K562 (cell line): ENCODE results near the gene FKBP2. TPM values are rescaled to one million over a fixed set of nuclear protein-coding genes. Genes with fewer than 3 reads are reported as not detected.

Experiments
- CHAMP1 ChIP-seq: fragments of 450-650 bp; IDR thresholded peaks from 2 replicates; pipeline ENCODE4 v1.6.1; 2016; ENCODE audit warnings: mild to moderate bottlenecking
- CREM ChIP-seq: IDR thresholded peaks from 2 replicates; pipeline ENCODE4 v1.6.1; 2014; ENCODE audit warnings: antibody characterized with exemption, low read depth
- ELK3 ChIP-seq: fragments of 450-650 bp; formaldehyde crosslinking; IDR thresholded peaks from 2 replicates; pipeline ENCODE4 v1.4.0; 2020; ENCODE audit warnings: mild to moderate bottlenecking
- FOXP4 ChIP-seq: sonication (generic); formaldehyde crosslinking; IDR thresholded peaks from 2 replicates; pipeline ENCODE4 v1.8.0; 2022; ENCODE audit warnings: mild to moderate bottlenecking, missing genetic modification reagents, borderline replicate concordance
- HNRNPUL1 ChIP-seq: fragments of 200-400 bp; formaldehyde crosslinking; IDR thresholded peaks from 2 replicates; pipeline ENCODE4 v1.6.1; 2017; ENCODE audit warnings: low read length
- KLF1 ChIP-seq: fragments of 450-650 bp; IDR thresholded peaks from 2 replicates; pipeline ENCODE4 v1.6.1; 2016; ENCODE audit warnings: missing genetic modification characterization, missing compliant biosample characterization
- NFYB ChIP-seq: IDR thresholded peaks from 2 replicates; pipeline ENCODE4 v1.6.1; 2011; ENCODE audit warnings: mild to moderate bottlenecking, moderate library complexity; ENCODE audit not compliant: insufficient read length; ENCODE audit errors: extremely low read depth
- RBBP5 ChIP-seq: fragments of 200-600 bp; sonication (generic); IDR thresholded peaks from 2 replicates; pipeline ENCODE4 v1.6.1; 2012; ENCODE audit warnings: borderline replicate concordance, mild to moderate bottlenecking, low read length, control low read depth, inconsistent platforms; ENCODE audit not compliant: insufficient read depth, poor library complexity, severe bottlenecking
- TAL1 ChIP-seq: fragments of 450-650 bp; IDR thresholded peaks from 2 replicates; pipeline ENCODE4 v1.6.1; 2016; ENCODE audit warnings: mild to moderate bottlenecking
- ZNF133 ChIP-seq: fragments of 250-450 bp; sonication (Bioruptor Pico); IDR thresholded peaks from 2 replicates; pipeline ENCODE4 v1.4.0; 2020; ENCODE audit warnings: mild to moderate bottlenecking
- ZNF24 ChIP-seq: fragments of 450-650 bp; IDR thresholded peaks from 2 replicates; pipeline ENCODE4 v1.6.1; 2016
- ZNF644 ChIP-seq: fragments of 200-800 bp; sonication (Bioruptor generic); IDR thresholded peaks from 2 replicates; pipeline ENCODE4 v1.6.1; 2016; ENCODE audit warnings: low read depth, missing genetic modification characterization, missing compliant biosample characterization
- polyA plus RNA-seq, 8 experiments: library from polyadenylated mRNA; depleted of rRNA in 4 of 8; stranded (reverse) in 5 of 8; unstranded in 3 of 8; fragments of >200 nt; fragmentation: Nextera tagmentation in 2 of 8; fragmentation: Illumina TruSeq in 1 of 8; extraction: Ambion mirVana in 2 of 8; extraction: Trizol in 1 of 8; gene quantifications; 2 replicates each; pipeline versions ENCODE4 v1.2.1 to v1.2.3, GENCODE V29; 2011 to 2014; ENCODE audit warnings: inconsistent platforms in 1 of 8, missing spikeins in 1 of 8
- total RNA-seq, 7 experiments: library from RNA; depleted of rRNA in 6 of 7; stranded (reverse); fragments of >200 nt in 6 of 7; fragmentation: Illumina TruSeq in 2 of 7; extraction: Trizol in 2 of 7; gene quantifications; 2 replicates each; pipeline versions ENCODE4 v1.2.1 to v1.2.3, GENCODE V29; 2011 to 2021; ENCODE audit warnings: low replicate concordance in 1 of 7
- TF ChIP-seq, protein P1 (sequence below): sonication (generic); formaldehyde crosslinking; IDR thresholded peaks from 2 replicates; pipeline ENCODE4 v1.8.1; 2022; ENCODE audit warnings: missing genetic modification reagents

The FKBP2 gene
- total and polyA plus RNA-seq, 9 of the 15 experiments (the other 6 are each of a cell fraction or from before 2014, with no cell fraction given): 3.5 to 151 (median 58.1) TPM

GRCh38 chr11:64245797-64246620, 5.1 kb downstream of the FKBP2 start (continued):
- TF ChIP-seq ZNF133 (CRISPR knock-in tag): no peak
- TF ChIP-seq FOXP4 (CRISPR knock-in tag): no peak
- no peak for TF ChIP-seq ZNF644 (tag)
- no peak for TF ChIP-seq HNRNPUL1
- no peak for TF ChIP-seq RBBP5
- TF ChIP-seq NFYB: no peak
- TF ChIP-seq KLF1 (tag): no peak
- TF ChIP-seq ELK3 (CRISPR knock-in tag): no peak
- TF ChIP-seq TAL1: no peak
- TF ChIP-seq ZNF24: 0 out of 2 replicates have a peak, but pooled peaks have one; percentile 39
- TF ChIP-seq CHAMP1: no peak
- TF ChIP-seq CREM: peak; percentile 38; the same call in 1 of the 2 replicates
- TF ChIP-seq, protein P1, sequence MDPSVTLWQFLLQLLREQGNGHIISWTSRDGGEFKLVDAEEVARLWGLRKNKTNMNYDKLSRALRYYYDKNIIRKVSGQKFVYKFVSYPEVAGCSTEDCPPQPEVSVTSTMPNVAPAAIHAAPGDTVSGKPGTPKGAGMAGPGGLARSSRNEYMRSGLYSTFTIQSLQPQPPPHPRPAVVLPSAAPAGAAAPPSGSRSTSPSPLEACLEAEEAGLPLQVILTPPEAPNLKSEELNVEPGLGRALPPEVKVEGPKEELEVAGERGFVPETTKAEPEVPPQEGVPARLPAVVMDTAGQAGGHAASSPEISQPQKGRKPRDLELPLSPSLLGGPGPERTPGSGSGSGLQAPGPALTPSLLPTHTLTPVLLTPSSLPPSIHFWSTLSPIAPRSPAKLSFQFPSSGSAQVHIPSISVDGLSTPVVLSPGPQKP: no peak
